Activated T-cell treated with anti-CD3 and anti-CD28 coated beads, Interleukin-2, amount 50 U/mL, for 1 hour (primary cell): ENCODE data around the gene COMT.
"Not testable (repeated sequence)": the region's sequence is repeated elsewhere in the genome, so short reads cannot be mapped to it uniquely, and the experiment has no call there.

Experiments
- DNase-seq: peaks from one replicate; pipeline ENCODE4 v3.0.0-alpha.2; 2020

COMT gene

GRCh38 chr22:19941365-19942082 is at the start of gene COMT, which contains the start of gene TXNRD2:
COMT (plus strand) TSS chr22:19941772; CDS start chr22:19962527, 20,755 bp downstream.
TXNRD2 (minus strand) TSS chr22:19941818; CDS start chr22:19941803, 15 bp downstream.
- peak; percentile 76 for DNase-seq

GRCh38 chr22:19892257-19892879 is 49.2 kb upstream of the COMT start:
- peak; percentile 64 for DNase-seq

- no peak for DNase-seq
Measured at GRCh38 chr22:19892925-19893324, 48.6 kb upstream of the COMT start.

GRCh38 chr22:19893363-19893762 is 48.2 kb upstream of the COMT start:
- DNase-seq, result no peak

- DNase-seq, result no peak
Measured at GRCh38 chr22:19895160-19895849, 46.3 kb upstream of the COMT start.

GRCh38 chr22:19896665-19897355 is 44.8 kb upstream of the COMT start:
- peak; percentile 55 for DNase-seq

- DNase-seq, result no peak
Measured at GRCh38 chr22:19897726-19898125, 43.8 kb upstream of the COMT start.

GRCh38 chr22:19898145-19898544 is 43.4 kb upstream of the COMT start:
- DNase-seq, result no peak

GRCh38 chr22:19898831-19899567 is 42.6 kb upstream of the COMT start:
- DNase-seq, result no peak

GRCh38 chr22:19900707-19901436 is 40.7 kb upstream of the COMT start:
- no peak for DNase-seq

- DNase-seq, result no peak
Measured at GRCh38 chr22:19901577-19902244, 39.9 kb upstream of the COMT start.

GRCh38 chr22:19902245-19902715 is 39.3 kb upstream of the COMT start:
- DNase-seq, result no peak

- no peak for DNase-seq
Measured at GRCh38 chr22:19903031-19903430, 38.5 kb upstream of the COMT start.

GRCh38 chr22:19903513-19903912 is 38.1 kb upstream of the COMT start:
- no peak for DNase-seq

- DNase-seq, result no peak
Measured at GRCh38 chr22:19904174-19904856, 37.3 kb upstream of the COMT start.

GRCh38 chr22:19904935-19905334 is 36.6 kb upstream of the COMT start:
- no peak for DNase-seq

- no peak for DNase-seq
Measured at GRCh38 chr22:19905347-19906276, 36.0 kb upstream of the COMT start.

- DNase-seq, result not testable (repeated sequence)
Measured at GRCh38 chr22:19906864-19907263, 34.7 kb upstream of the COMT start.

GRCh38 chr22:19907902-19908301 is 33.7 kb upstream of the COMT start:
- not testable (repeated sequence) for DNase-seq
